GM19395 (cell line): ENCODE measurements around the gene MBOAT2.
A peak's percentile ranks its signal among the peaks of the same experiment; 100 is the strongest.
"Not testable (repeated sequence)": the region's sequence is repeated elsewhere in the genome, so short reads cannot be mapped to it uniquely, and the experiment has no call there.

ENCODE experiments used
- ATAC-seq: cut with Tn5 transposase; IDR thresholded peaks from one replicate; pipeline ENCODE4 v1.9.1; 2021; ENCODE audit warnings: mild to moderate bottlenecking, moderate library complexity; ENCODE audit not compliant: unreplicated experiment

Gene MBOAT2

GRCh38 chr2:8993902-8994278 lies 9.6 kb downstream of the MBOAT2 start:
- ATAC-seq: no peak

DNA sequence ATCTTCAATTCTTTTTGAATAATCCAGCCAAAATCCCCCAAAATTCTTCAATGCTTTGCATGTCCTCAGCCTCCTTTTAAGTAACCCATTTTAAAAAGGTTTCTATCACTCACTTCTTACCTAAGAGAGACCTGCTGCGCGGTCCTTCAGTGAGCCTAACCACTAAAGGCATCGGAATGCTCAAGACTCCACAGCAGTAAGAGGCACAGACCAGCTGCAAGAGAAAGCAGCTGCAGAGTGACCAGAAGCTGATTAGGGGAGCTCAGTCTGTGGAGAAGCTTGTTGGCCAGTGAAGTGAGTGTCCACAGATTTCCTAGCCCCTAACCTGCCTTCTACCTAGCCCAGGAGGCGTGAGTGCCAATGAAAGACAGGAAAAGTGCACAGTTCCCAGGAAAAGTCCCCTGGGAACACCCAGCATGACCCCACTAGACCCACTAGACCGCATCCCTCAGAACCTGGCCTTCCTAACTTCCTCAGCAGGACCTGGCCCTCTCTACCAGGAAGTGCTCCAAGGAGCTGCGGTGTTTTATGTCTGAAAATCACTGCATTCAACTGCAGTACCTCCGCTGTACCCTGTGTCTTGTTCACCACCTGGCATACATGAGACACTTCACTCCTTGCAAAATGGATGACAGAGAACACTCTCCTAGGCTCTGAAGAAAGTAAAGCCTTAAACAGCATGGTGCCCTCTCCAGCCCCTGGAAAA lies 10.1 kb downstream of the MBOAT2 start:
- no peak for ATAC-seq

GRCh38 chr2:8992643-8993042 lies 10.8 kb downstream of the MBOAT2 start:
- no peak for ATAC-seq

DNA sequence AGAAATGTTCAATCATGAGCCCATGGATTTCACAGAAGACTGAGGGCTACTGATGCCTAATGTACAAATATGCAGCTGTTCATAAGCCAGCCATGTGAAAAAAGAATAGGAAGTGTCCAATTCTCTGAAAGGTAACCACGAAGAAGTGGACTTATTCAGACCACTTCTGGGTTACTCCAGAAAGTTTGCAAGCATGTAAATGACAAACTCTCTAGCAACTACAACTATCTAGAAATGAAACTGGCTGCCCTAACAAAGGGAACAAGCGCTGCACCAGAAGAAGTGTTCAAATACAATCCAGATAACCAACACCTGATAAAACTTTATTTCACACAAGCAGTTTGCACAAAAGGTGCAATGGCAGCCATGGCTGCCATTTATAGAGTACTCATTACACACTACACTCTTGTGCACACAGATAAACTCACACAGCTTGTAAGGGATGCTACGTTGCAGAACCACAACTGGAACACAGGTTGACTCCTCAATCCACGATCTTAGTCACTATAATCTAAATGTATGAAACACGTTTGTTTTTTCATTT lies 13.9 kb downstream of the MBOAT2 start:
- no peak for ATAC-seq

- no peak for ATAC-seq
Observed at GRCh38 chr2:8987410-8987809, 16.1 kb downstream of the MBOAT2 start.

- peak; percentile 38 for ATAC-seq
Observed at GRCh38 chr2:8986327-8986976, 17.0 kb downstream of the MBOAT2 start.

DNA sequence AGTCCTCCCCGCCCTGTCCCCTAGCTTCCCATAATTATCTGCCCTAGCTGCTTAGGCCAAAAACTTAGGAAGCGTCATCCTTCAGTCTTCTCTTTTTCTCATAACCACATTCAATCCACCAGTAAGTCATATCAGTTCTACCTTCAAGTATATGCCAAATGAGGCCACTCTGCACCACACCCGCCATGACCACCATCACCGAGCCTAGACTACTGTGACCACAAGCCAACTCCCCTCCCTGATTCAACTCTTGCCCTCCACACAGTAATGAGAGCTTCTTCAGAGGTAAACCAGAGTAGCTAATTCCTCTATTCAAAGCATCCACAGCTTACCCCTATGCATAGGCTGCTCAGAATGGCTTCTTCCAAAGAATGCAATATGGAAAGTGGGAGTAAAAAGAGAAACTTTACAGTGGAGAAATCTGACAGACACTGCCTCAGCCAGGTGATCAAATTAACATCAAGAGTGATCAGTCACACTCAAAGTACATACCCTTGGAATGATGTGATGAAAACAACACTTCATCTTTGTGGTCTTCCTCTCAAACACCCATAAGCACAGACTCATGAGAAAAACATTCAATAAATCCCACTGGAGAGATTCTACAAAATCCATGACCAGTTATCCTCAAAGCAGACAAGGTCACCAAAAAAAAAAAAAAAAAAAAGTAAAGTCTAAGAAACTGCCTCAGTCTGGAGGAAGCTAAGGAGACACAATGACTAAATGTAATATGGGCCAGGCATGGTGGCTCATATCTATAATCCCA lies 17.7 kb downstream of the MBOAT2 start:
- no peak for ATAC-seq

- no peak for ATAC-seq
Observed at GRCh38 chr2:8984855-8985254, 18.6 kb downstream of the MBOAT2 start.

DNA sequence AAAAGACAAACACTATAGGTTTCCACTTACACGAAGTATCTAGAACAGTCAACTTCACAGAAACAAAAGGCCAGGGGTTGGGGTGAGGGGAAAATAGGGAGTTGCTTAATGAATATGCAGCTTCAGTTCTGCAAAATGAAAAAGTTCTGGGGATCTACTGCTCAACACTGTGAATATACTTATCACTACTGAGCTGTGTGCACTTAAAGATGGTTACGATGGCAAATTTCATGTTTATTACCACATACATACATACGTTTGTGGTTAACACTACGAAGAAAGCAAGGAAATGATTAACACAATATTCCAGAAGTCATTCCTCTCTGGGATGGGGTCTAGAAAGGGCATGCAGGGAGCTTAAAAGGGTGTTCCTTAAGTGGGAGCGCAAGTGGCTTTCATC lies 19.3 kb downstream of the MBOAT2 start:
- no peak for ATAC-seq

GRCh38 chr2:8983571-8983970 lies 19.9 kb downstream of the MBOAT2 start:
- no peak for ATAC-seq

- ATAC-seq: no peak
Observed at GRCh38 chr2:8981876-8982275, 21.6 kb downstream of the MBOAT2 start.

- ATAC-seq: no peak
Observed at GRCh38 chr2:8980096-8980495, 23.4 kb downstream of the MBOAT2 start.

GRCh38 chr2:8977758-8978157 lies 25.7 kb downstream of the MBOAT2 start:
- no peak for ATAC-seq

DNA sequence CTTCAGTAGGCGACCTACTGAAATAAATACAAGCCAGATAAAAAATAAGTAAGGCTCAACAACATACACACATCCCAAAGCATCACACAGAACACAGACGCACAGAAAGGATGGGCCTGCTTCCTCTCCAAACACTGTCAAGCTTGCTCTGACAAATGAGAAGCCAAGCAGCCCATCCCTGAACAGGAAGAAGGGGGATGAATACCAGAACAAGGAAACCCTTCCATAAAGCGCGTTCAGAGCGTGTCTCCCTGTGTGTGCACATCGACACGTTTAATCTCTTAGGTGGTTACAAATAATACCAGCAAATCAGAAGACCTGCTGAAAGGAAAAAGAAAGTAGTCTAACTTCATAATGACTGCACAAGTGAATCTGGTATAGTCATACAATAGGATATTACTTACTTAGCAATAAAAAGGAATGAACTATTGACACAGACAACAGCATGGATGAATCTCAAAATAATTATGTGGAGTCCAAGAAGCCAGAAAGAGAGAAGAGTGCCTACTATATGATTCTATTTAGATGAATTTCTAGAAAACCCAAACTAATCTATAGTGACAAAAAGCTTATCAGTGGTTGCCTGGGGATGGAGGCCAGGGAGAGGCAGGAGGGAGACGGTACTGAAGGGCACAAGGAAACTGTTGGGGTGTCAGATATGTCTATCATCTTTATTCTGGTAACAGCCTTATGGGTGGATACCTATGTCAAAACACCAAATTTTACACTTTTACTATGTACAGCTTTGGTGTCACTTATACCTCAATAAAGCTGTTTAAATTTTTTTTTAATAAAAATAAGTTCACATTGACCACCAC lies 26.8 kb downstream of the MBOAT2 start:
- no peak for ATAC-seq

DNA sequence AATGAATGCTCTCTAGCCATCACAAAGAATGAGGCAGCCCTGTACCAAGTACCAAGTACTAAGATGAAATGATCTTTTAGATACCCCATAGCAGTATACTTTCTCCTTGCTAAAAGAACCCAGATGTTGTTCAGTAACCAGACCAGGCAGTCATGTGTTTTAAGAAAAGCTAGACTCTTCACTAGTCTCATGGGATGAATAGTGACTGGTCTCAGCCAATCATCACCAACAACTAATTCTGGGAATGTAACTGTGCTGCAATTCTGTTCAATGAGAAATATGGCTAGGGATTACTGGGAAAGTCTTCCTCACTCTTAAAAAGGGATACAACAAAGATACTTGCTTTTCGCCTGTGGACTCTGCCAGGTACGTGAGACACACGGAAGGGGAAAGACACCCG lies 29.5 kb downstream of the MBOAT2 start:
- ATAC-seq: no peak

DNA sequence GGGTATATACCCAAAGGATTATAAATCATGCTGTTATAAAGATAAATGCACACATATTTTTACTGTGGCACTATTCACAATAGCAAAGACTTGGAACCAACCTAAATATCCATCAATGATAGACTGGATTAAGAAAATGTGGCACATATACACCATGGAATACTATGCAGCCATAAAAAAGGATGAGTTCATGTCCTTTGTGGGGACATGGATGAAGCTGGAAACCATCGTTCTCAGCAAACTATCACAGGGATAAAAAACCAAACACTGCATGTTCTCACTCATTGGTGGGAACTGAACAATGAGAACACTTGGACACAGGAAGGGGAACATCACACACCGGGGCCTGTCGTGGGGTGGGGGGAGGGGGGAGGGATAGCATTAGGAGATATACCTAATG lies 30.5 kb downstream of the MBOAT2 start:
- not testable (repeated sequence) for ATAC-seq

- ATAC-seq: not testable (repeated sequence)
Observed at GRCh38 chr2:8972535-8972934, 30.9 kb downstream of the MBOAT2 start.

DNA sequence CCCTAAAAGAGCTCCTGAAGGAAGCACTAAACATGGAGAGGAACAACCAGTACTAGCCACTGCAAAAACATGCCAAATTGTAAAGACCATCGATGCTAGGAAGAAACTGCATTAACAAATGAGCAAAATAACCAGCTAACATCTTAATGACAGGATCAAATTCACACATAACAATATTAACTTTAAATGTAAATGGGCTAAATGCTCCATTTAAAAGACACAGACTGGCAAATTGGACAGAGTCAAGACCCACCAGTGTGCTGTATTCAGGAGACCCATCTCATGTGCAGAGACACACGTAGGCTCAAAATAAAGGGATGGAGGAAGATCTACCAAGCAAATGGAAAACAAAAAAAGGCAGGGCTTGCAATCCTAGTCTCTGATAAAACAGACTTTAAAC lies 34.1 kb downstream of the MBOAT2 start:
- ATAC-seq: not testable (repeated sequence)

GRCh38 chr2:8966123-8966908 lies 37.2 kb downstream of the MBOAT2 start:
- no peak for ATAC-seq
